Suprapubic skin (tissue), 3 donors: ENCODE results near the gene SLC30A7.

Source experiments
- EP300 ChIP-seq: sonication (generic); formaldehyde crosslinking; IDR thresholded peaks from one replicate; pipeline ENCODE4 v1.6.1; 2017; ENCODE audit warnings: antibody characterized with exemption
- TF ChIP-seq, protein P1 (sequence below), 2 donors: fragments of 200-600 bp in 1 of 2; fragments of 450-650 bp in 1 of 2; sonication (generic) in 1 of 2; IDR thresholded peaks; one replicate each; pipeline ENCODE4 v1.5.1; 2016 to 2019; ENCODE audit warnings: antibody characterized with exemption in 2 of 2, mild to moderate bottlenecking in 1 of 2, moderate library complexity in 1 of 2

DNA sequence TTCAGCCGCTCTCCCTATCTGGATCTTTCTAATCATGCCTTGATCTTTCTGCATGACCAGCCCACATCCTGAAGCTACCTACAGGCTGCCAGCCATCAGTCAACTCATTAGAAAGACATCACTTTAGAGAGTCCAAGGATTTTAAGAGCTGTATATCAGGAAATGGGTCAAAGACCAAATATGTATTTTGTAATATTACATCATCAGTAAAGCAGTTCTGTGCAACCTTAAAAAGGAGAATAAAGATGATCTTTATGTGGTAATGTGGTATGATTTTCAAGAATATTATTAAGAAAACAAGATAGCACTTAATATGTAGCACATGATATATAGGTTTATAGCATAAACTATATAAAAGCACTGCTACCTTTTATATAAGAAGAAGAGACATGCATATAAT is 47.6 kb downstream of the SLC30A7 start:
- no peak for TF ChIP-seq EP300
- TF ChIP-seq, protein P1, sequence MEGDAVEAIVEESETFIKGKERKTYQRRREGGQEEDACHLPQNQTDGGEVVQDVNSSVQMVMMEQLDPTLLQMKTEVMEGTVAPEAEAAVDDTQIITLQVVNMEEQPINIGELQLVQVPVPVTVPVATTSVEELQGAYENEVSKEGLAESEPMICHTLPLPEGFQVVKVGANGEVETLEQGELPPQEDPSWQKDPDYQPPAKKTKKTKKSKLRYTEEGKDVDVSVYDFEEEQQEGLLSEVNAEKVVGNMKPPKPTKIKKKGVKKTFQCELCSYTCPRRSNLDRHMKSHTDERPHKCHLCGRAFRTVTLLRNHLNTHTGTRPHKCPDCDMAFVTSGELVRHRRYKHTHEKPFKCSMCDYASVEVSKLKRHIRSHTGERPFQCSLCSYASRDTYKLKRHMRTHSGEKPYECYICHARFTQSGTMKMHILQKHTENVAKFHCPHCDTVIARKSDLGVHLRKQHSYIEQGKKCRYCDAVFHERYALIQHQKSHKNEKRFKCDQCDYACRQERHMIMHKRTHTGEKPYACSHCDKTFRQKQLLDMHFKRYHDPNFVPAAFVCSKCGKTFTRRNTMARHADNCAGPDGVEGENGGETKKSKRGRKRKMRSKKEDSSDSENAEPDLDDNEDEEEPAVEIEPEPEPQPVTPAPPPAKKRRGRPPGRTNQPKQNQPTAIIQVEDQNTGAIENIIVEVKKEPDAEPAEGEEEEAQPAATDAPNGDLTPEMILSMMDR (IDR thresholded peaks at IDR 0.05), result no peak
